HG03095 (cell line): ENCODE measurements around the gene SLC25A25.
"Not testable (repeated sequence)": the region's sequence is repeated elsewhere in the genome, so short reads cannot be mapped to it uniquely, and the experiment has no call there.

Source experiments
- ATAC-seq: cut with Tn5 transposase; IDR thresholded peaks from one replicate; pipeline ENCODE4 v1.9.1; 2021; ENCODE audit warnings: moderate library complexity; ENCODE audit not compliant: unreplicated experiment

The SLC25A25 gene

DNA sequence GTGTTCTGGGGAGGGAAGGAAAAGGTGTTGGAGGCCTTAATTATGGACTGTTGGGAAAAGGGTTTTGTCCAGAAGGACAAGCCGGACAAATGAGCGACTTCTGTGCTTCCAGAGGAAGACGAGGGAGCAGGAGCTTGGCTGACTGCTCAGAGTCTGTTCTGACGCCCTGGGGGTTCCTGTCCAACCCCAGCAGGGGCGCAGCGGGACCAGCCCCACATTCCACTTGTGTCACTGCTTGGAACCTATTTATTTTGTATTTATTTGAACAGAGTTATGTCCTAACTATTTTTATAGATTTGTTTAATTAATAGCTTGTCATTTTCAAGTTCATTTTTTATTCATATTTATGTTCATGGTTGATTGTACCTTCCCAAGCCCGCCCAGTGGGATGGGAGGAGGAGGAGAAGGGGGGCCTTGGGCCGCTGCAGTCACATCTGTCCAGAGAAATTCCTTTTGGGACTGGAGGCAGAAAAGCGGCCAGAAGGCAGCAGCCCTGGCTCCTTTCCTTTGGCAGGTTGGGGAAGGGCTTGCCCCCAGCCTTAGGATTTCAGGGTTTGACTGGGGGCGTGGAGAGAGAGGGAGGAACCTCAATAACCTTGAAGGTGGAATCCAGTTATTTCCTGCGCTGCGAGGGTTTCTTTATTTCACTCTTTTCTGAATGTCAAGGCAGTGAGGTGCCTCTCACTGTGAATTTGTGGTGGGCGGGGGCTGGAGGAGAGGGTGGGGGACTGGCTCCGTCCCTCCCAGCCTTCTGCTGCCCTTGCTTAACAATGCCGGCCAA lies 40.4 kb downstream of the SLC25A25 start:
- no peak for ATAC-seq

DNA sequence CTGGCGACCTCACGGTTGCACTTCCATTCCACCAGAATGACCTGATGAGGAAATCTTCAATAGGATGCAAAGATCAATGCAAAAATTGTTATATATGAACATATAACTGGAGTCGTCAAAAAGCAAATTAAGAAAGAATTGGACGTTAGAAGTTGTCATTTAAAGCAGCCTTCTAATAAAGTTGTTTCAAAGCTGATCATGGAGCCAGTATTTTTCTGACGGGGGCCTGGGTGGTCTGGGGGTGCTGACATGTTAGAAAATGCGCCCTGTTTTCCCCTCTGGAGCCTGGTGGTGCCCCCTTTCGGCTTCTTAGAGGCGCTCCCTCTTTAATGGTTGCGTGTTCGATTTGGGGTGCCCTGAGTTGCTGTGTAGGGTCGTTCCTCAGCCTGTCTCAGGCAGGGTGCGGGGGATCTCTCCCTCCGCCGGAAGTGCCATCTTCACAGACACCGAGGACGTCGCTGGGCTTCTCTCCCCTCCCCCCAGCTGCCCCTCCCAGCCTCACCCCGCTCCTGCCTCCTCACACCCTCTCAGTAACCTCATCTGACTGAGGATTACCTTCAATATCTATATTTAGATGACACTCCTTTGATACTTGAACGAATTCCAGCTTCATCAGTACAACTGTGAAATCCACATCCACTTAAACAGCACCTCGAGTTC lies 41.1 kb downstream of the SLC25A25 start:
- no peak for ATAC-seq

DNA sequence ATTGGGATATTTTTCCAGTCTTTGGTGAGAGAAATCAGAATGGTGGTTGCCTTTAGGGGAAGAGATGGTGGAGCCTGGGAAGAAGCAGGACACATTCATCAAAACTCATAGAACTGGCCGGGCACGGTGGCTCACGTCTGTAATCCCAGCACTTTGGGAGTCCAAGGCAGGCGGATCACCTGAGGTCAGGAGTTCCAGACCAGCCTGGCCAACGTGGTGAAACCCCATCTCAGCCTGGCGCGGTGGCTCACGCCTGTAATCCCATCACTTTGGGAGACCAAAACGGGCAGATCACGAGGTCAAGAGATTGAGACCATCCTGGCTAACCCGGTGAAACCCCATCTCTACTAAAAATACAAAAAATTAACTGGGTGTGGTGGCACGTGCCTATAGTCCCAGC lies 43.7 kb downstream of the SLC25A25 start:
- not testable (repeated sequence) for ATAC-seq

DNA sequence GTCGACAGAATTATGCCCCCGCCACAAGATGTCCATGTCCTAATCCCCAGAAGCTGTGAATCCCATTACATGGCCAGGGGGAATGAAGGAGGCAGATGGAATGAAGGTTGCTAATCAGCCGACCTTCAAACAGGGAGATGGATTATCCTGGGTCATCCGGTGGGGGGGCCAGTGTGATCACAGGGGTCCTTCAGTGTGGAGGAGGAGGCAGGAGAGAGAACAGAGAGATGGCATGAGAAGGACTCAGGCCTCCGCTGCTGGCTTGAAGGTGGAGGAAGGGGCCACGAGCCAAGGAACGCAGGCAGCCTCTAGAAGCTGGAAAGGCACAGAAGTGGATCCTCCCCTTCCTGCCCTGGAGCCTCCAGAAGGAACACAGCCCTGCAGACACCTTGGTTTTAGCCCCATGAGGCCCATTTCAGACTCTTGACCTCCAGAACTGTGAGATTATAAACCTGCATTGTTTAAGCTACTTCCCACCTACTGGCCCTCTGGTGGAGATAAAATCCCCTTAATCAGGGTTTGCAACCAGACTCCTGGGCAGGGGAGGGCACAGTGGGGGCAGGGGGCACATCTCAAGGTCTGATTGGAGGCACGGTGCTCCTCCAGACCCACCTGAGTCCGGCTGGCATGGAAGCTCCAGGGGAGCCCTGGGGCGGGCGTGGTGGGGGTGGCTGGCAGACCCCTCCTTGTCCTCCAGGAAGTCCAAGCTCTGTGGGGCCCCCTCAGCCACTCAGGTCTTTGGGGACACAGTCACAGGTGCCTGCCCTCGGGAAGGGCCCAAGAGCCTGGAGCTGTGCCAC lies 45.7 kb downstream of the SLC25A25 start:
- no peak for ATAC-seq

DNA sequence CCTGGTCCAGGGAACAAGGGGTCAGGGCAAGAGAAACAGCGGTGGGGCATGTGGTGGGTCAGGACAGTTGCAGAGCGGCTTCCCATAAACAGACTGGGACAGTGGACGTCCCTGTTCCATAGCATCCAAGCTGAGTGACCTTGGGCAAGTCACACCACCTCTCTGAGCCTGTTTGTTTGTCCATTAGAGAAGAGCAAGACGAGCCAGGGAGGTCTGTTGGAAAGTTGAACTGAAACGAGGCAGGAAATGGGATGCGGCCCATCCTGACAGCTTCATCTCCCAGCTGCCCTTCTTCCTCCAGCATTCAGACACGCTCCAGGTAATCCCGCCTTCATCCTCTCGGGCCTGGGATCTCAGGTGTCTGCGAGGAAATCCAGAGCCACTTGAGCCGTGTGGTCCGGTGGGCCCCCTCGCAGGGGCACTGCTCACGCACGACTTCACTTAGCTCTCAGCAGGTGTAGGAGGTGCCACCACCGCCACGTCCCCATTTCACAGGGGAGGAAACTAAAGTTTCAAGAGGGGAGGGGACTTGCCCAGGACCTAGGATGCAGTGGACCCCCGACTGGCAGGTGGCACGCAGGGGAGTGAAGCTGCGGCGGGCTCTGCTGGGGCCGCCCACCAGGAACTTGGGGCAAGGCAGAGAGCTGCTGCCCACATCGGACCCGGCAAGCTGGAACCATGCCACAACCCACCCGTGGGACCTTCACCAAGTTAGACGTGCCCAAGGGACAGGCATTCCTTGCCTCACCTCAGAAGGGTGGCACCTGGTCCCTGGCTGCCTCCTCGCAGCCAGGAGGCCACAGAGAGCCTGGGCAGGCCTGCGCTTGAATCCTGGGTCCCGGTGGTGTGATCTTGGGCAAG lies 46.5 kb downstream of the SLC25A25 start:
- no peak for ATAC-seq

DNA sequence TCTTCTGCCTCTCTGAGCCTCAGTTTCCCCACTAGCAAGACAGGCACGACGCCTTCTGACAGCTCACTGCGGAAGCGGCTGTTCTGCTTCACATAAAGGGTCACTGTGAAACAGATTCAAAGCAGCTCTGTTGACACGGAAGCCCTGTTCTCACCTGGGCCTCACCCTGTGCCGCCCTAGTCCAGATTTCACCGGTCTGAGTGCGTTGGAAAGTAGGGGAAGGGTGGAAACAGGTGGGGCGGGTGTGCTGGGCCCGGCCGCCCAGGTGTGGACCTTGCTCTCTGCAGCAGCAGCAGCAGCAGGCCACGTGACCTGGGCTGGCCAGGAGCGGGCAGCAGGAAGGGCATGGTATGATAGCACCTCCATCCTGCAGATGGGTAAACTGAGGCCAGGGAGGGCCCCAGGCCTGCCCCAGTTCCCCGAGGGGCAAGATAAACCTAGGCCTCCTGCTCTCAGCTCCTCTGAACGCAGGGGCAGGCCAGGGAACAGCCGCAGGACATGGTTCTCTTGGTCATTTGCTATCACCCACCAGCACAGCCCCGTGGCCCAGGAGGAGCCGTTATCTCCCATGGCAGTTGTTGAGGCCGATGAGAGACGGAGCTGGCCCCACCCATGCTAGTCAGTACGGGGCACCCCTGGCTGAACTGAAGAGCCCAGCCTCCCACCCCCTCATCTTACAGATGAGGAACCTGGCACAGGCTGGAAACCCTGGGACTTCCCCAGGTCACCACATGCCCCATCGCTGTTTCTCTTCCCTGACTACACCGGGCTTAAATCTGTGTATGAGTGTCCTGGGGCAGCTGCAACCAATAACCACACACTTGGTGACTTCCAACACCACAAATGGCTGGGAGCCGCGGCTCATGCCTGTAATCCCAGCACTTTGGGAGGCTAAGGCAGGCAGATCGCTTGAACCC lies 47.4 kb downstream of the SLC25A25 start:
- no peak for ATAC-seq

DNA sequence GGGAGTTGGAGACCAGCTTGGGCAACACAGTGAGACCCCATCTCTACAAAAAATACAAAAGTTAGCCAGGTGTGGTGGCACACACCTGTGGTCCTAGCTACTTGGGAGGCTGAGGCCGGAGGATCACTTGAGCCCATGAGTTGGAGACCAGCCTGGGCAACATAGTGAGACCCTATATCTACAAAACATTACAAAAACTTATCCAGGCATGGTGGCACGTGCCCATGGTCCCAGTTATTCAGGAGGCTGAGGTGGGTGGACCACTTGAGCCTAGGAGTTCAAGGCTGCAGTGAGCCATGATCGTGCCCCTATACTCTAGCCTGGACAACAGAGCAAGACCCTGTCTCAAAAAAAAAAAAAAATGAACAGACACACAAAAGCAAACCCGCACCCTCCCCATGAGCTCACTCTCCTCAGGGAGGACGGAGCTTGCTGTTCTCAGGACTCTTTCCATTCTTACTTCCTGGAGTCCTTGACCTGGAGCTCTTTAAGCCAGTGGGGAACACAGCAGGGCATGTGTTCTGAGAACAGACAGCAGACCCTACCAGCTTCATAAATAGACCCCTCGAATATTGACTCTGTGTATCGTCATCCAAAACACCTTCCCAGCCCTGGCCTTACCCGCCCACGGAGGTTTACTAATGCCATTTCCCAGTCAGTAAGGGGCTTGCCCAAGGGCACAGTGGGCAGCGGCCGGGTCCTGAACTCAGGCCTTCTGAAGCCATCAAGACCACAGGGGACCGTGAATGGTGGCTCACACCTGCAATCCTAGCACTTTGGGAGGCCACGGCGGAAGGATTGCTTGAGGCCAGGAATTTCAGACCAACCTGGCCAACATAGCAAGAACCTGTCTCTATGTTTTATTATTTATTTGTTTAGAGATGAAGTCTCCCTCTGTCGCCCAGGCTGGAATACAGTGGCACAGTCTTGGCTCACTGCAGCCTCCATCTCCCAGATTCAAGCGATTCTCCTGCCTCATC lies 48.4 kb downstream of the SLC25A25 start:
- ATAC-seq: no peak

DNA sequence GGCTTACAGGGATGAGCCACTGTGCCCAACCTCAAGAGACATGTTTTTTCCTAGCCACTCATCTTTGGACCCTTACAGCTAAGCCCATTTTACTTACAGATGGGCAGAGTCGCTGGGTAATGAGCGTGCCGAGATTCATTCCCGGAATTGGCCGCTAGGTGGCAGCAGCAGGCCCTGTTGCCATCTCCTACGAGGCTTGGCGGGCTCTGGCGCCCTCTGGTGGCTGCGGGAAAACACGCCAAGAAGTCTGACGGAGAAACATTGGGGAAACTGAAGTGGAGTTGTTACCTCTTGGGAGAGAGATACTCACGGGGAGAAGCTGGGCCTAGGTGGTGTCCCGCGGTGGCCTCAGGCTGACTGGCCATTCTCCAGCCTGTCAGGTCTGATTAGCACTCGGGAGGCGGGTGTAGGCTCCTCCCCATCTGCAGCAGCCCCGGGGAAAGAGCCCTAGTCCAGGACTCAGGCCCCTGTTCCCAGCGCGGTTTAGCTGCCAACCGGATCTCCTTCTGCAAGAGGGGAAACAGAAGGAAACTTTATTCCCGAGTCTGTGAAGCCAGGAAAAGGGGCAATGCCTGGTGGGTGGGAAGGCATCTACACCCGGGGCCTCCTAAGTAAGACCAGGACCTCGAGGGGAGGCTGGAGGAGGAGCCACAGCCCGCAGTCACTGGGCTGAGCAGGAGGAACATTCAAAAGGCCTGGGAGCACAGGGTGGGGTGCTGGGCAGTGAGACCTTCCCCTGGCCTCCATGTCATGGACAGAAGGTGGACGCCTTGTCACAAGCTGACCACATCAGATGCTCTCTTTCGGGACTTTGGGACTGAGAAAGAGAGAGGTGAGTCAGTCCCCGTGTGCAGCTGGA lies 49.8 kb downstream of the SLC25A25 start:
- no peak for ATAC-seq

DNA sequence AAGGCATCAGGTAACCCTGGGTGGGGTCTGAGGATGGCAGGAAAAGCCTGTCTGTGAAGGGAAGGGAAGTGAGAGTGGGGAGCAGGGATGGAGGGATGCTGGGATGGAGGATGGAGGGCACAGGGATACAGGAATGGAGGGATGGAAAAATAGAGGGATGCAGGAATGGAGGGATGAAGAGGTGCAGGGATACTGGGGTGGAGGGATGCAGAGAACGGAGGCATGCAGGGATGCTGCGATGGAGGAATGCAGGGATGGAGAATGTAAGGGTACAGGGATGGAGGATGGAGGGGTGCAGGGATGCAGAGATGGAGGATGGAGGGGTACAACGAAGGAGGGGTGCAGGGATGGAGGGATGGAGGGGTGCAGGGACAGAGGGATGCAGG lies 50.4 kb downstream of the SLC25A25 start:
- ATAC-seq: no peak

DNA sequence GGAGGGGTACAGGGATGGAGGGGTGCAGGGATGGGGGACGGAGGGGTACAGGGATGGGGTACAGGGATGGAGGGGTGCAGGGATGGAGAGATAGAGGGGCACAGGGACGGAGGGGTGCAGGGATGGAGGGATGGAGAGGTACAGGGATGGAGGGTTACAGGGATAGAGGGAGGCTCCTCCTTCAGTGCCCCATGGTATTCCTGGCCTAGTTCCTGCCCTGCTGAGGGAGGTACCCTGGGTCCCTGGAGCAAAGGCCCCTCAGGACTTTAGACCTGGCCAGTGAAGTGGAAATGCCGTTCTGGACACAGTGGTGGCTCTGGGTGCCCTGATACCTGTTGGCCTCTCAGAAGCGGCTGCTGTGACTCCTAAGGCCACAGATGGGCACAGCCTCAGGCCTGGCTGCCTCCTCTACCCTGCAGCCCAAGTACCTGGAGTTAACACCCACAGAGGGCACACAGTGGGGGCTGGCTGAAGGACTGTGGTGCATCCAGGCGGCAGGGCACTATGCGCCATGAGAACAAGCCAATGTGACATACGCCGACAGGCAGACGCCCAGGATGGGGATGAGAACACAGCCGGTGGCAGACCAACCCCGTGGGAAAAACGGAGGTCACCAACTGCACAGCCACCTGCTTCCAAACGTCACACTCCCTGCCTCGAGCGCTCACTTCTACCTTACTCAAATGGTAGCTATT lies 51.1 kb downstream of the SLC25A25 start:
- no peak for ATAC-seq

DNA sequence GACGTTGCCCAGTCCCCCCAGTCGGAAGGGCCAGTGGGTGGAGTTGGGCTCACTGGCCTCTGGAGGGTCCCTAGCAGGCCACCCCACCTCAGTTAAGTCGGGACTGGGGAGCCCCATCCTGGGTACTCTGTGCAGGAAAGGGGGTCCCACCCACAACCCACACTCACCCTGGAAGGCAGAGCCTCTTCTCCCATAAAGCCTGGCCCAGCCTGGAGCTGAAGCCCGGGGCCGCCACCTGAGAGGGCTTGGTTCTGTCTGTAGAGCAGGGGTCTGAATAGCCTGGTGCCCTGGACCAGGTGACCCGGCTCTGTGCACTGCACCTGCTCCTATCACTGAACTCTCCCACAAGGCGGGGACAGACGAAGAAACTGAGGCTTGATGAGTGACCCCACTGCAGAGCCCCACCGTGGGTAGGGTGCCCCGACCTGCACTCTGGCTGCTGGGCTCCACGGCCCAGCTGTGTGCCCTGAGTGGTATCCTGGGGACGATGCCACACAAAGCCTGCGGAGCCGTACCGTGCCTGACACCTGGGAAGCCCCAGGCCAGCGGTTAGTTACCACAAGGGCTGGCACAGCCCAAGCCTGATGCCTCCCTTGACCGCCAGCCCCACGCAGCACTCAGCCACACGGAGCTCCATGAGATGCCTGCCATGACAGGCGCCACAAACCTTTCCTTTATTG lies 52.2 kb downstream of the SLC25A25 start:
- ATAC-seq: no peak

DNA sequence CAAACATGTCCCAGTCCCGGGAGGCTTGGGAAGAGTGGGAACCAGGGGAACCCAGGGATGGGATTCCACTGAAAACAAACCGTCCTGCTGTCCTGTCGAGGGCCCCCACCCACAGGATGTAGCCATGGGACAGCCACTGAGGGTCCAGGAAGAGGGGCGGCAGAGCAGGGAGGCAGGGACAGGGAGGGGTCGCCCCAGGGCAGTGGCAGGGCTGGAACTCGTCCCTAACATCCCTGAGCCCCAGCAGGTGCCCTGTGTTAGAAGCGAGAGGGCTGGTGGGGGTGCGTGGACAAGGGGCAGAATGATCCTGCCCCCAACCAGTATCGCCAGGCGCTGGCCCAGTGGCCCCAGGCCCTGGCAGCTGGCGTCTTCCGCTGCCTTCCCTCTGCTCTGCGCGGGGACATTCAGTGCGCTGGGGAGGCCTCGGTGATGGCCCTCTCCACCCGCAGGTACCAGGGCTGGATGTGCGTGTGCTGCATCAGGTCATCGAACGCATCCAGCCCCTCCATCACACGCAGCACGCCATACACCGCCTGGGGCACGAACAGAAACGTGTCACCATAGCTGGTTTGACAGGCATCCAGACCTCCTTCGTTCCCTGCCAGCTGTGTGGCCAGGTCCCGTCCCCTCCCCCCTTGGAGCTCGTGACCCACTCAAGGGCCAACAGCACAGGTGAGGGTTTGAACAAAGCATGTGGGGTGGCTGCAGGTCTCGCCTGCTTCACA lies 52.9 kb downstream of the SLC25A25 start:
- ATAC-seq: no peak

DNA sequence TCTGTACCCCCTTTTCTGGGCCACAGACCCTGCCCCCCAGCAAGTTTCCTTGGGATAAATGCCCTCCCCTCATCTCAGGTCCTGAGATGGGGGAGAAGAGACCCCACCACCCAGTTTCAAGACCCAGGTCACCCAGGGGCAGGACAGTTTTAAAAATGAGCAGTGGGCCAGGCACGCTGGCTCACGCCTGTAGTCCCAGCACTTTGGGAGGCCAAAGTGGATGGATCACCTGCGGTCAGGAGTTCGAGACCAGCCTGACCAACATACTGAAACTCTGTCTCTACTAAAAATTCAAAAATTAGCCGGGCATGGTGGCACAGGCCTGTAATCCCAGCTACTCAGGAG lies 53.4 kb downstream of the SLC25A25 start:
- ATAC-seq: no peak

DNA sequence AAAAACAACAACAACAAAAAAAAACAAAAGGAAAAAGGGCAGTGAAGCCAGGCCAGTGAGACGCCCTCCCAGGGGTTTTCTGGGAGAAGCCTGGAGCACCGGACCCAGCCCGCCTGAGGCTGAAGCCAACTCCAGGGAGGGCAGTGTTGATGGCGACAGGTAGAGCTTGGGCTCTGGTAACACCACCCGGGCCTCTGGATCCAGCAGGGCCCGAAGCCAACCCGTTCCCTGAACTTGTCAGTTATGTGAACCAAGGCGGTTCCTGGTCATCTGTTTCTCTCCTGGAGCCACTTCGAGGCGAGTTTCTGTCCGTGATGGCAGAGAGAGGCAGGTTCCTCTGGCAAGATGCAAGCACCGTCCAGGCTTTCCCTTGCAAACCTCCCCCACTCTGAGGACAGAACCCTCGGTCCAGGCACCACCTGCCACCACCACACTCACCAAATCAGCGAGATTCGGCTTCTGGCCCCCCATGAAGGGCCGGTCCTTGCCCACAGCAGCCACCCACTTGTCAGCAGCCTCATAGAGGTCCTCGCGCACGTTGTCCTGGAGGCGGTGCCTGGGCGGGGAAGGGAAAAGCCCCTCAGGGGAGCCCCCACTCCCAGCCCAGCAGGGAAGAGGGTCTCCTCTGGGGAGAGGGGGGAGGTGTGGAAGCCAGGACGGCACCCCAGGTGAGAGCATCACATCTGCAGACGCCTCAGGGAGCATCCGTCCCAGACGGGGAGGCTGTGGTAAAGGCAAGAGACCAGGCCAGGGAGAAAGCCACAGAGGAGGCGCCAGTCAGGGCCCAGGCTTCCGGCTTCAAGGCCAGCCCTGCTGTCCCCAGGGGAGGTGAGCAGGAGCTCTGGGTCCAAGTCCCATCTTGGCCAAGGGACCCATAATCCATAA lies 54.1 kb downstream of the SLC25A25 start:
- no peak for ATAC-seq

DNA sequence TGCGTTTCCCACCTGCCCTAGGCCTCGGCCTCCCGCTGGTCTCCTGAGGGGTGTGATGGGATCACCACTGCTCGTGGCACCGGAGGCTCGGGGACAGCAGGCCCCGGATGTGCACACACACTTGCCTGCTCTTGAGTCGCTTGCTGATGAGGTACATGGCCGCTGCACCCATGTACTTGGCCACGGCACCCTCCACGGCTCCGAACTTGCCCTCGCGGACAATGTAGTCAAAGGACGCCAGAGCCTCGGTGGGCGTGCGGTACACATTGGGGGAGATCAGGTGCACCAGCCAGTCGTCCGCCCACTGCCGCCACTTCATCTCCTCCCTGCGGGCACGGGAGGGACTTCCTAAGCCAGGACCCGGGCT lies 54.8 kb downstream of the SLC25A25 start:
- no peak for ATAC-seq
